Measurements from ENCODE around the gene HIPK4. TPM values are rescaled to one million over a fixed set of nuclear protein-coding genes. Genes with fewer than 3 reads are reported as not detected.

HIPK4 gene
- total RNA-seq, 1 experiment from 2014 or later = 0.74 TPM

- DNase-seq (ENCODE audit: low read depth, low spot score) (no peak), ATAC-seq (no peak)
- Histone ChIP-seq H3K36me3 (ENCODE audit: control insufficient read depth in 1 of 2, insufficient read depth in 2 of 2, low read length in 2 of 2) (no peaks in the 10 kb centered on the region), H3K4me2 (ENCODE audit: low read length) (no peak overlapping the region), H3K27ac (ENCODE audit: low read depth, low read length) (no peak overlapping the region), H4K20me1 (ENCODE audit: insufficient read depth) (no peaks in the 10 kb centered on the region), H2AFZ (ENCODE audit: low read depth, low read length, poor library complexity, severe bottlenecking) (no peak overlapping the region), H3K4me3 (replicated peaks in 1 of 2; ENCODE audit: low read depth in 1 of 2, low read length in 2 of 2) (no peak overlapping the region), H3K4me1 (ENCODE audit: control insufficient read depth in 1 of 2, insufficient read depth in 2 of 2, low read length in 2 of 2) (no peaks in the 10 kb centered on the region), H3K9me3 (ENCODE audit: control insufficient read depth in 1 of 2, insufficient read depth in 1 of 2, low read depth in 1 of 2, low read length in 2 of 2) (no peaks in the 10 kb centered on the region), H3K79me2 (ENCODE audit: insufficient read depth, low read length) (no peaks in the 10 kb centered on the region; the same call in none of the 2 replicates), H3K9ac (ENCODE audit: low read length) (no peak overlapping the region), H3K27me3 (ENCODE audit: insufficient read depth, low read length) (no peaks in the 10 kb centered on the region), H3K9me2 (ENCODE audit: insufficient read depth) (no peaks in the 10 kb centered on the region)
- ChIA-PET CTCF (no interaction called here), RAD21 (ENCODE audit: low non-redundant PET in 1 of 2, low total read pairs in 2 of 2, uncharacterized antibody in 2 of 2, unreplicated experiment in 2 of 2) (no interaction called here), POLR2A (no interaction called here)
- intact Hi-C loops (cut with micrococcal nuclease) = no loop called here
- BruUV-seq (replicated peaks) = no TSS peak
- TF ChIP-seq ZFX (IDR thresholded peaks at IDR 0.05) = no peak
- TF ChIP-seq ELF1 (IDR thresholded peaks at IDR 0.05; ENCODE audit: borderline replicate concordance, low read depth) = no peak
- TF ChIP-seq REST (IDR thresholded peaks at IDR 0.05; ENCODE audit: low read depth) = no peak
- TF ChIP-seq CEBPB (IDR thresholded peaks at IDR 0.05; ENCODE audit: low read depth) = no peak
- no peak for TF ChIP-seq CBX3 (IDR thresholded peaks at IDR 0.05; ENCODE audit: low read depth)
- TF ChIP-seq POLR2AphosphoS5 (IDR thresholded peaks at IDR 0.05; ENCODE audit: low read depth, low read length) = no peak
- no peak for TF ChIP-seq FOSL1 (IDR thresholded peaks at IDR 0.05; ENCODE audit: low read depth)
- TF ChIP-seq TCF7L2 (IDR thresholded peaks at IDR 0.05; ENCODE audit: borderline replicate concordance, extremely low read depth, insufficient read depth, insufficient read length) = no peak
- TF ChIP-seq JUND (IDR thresholded peaks at IDR 0.05) = no peak
- no peak for TF ChIP-seq ZBTB33 (IDR thresholded peaks at IDR 0.05; ENCODE audit: extremely low read depth, insufficient replicate concordance, low read length)
- TF ChIP-seq SIN3A (IDR thresholded peaks at IDR 0.05; ENCODE audit: low read depth) = no peak
- TF ChIP-seq RAD21 (IDR thresholded peaks at IDR 0.05; ENCODE audit: low read depth) = no peak
- TF ChIP-seq EGR1 (IDR thresholded peaks at IDR 0.05; ENCODE audit: low read depth) = no peak
- no peak for TF ChIP-seq SRF (IDR thresholded peaks at IDR 0.05; ENCODE audit: low read depth)
- no peak for TF ChIP-seq POLR2A (IDR thresholded peaks at IDR 0.05; ENCODE audit: borderline replicate concordance, extremely low read depth, insufficient read depth, insufficient read length)
- no peak for TF ChIP-seq EZH2 (IDR thresholded peaks at IDR 0.05)
These were observed 33.9 kb downstream of the HIPK4 start for GRCh38 chr19:40355975-40356680.

Data from HCT116 (cell line).